WERI-Rb-1 (cell line): ENCODE measurements around the gene RPS6KC1.
"Not testable (repeated sequence)": the region's sequence is repeated elsewhere in the genome, so short reads cannot be mapped to it uniquely, and the experiment has no call there.

ENCODE experiments used
- DNase-seq: peaks from one replicate; pipeline ENCODE4 v3.0.0-alpha.2; 2020
- H3K27ac ChIP-seq: fragments of 250-450 bp; sonication (Bioruptor Pico); 2 replicates; pipeline ENCODE4 v1.5.1; 2020; ENCODE audit warnings: mild to moderate bottlenecking, moderate library complexity
- H3K27me3 ChIP-seq: fragments of 250-450 bp; sonication (Bioruptor Pico); 2 replicates; pipeline ENCODE4 v1.5.1; 2021; ENCODE audit warnings: mild to moderate bottlenecking, low read depth, moderate library complexity; ENCODE audit not compliant: insufficient read depth, severe bottlenecking
- H3K36me3 ChIP-seq: fragments of 250-450 bp; sonication (Bioruptor Pico); 2 replicates; pipeline ENCODE4 v1.5.1; 2020; ENCODE audit warnings: mild to moderate bottlenecking, moderate library complexity
- H3K4me3 ChIP-seq: 2 replicates; pipeline ENCODE4 v1.5.1; 2011; ENCODE audit warnings: low read depth, mild to moderate bottlenecking, control low read depth, low read length
- H3K9me3 ChIP-seq: fragments of 250-450 bp; sonication (Bioruptor Pico); 2 replicates; pipeline ENCODE4 v1.5.1; 2021; ENCODE audit warnings: mild to moderate bottlenecking, moderate library complexity; ENCODE audit not compliant: severe bottlenecking
- TF ChIP-seq, protein P1 (sequence below): IDR thresholded peaks from 2 replicates; pipeline ENCODE4 v1.5.1; 2011; ENCODE audit warnings: low read depth, mild to moderate bottlenecking, control low read depth, inconsistent platforms, low read length

RPS6KC1 gene

DNA sequence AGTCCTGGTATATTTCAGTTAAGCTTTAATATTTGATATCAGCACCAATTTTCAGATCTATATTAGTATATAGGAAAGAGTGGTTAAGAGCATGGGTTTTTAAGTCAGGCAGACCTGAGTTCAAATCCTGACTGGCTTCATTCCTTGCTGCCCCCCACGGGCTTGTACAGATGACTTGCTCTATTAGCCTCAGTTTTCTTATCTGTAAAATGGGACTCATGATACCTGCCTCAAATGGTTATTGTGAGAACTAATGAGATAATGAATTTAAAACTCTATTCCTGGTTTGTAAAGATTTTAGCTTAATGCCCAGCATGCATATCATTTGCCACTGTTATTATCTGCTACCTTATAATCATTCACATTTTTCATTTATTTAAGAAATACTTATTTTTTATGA lies 264.5 kb downstream of the RPS6KC1 start:
- no peak for DNase-seq
- TF ChIP-seq, protein P1, sequence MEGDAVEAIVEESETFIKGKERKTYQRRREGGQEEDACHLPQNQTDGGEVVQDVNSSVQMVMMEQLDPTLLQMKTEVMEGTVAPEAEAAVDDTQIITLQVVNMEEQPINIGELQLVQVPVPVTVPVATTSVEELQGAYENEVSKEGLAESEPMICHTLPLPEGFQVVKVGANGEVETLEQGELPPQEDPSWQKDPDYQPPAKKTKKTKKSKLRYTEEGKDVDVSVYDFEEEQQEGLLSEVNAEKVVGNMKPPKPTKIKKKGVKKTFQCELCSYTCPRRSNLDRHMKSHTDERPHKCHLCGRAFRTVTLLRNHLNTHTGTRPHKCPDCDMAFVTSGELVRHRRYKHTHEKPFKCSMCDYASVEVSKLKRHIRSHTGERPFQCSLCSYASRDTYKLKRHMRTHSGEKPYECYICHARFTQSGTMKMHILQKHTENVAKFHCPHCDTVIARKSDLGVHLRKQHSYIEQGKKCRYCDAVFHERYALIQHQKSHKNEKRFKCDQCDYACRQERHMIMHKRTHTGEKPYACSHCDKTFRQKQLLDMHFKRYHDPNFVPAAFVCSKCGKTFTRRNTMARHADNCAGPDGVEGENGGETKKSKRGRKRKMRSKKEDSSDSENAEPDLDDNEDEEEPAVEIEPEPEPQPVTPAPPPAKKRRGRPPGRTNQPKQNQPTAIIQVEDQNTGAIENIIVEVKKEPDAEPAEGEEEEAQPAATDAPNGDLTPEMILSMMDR = no peak
- Histone ChIP-seq H3K36me3 (no peaks in the 10 kb centered on the region), H3K27ac (no peak overlapping the region), H3K9me3 (no peaks in the 10 kb centered on the region), H3K27me3 (no peaks in the 10 kb centered on the region), H3K4me3 (no peak overlapping the region)

DNA sequence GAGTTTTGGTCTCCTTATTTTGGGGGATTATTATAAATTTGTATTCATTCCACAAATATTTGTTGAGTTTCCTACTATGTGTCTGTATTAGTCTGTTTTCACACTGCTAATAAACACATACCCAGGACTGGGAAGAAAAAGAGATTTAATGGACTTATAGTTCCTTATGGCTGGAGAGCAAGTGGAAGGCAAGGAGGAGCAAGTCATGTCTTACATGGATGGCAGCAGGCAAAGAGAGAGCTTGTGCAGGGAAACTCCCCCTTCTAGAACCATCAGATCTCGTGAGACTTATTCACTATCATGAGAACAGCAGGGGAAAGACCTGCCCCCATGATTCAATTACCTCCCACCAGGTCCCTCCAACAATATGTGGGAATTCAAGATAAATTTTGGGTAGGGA lies 267.4 kb downstream of the RPS6KC1 start:
- not testable (repeated sequence) for DNase-seq, H3K36me3 ChIP-seq, H3K9me3 ChIP-seq, H3K27me3 ChIP-seq, H3K4me3 ChIP-seq, H3K27ac ChIP-seq

GRCh38 chr1:213320191-213320870 lies 269.3 kb downstream of the RPS6KC1 start:
- no peak overlapping the region for H3K4me3 ChIP-seq
- TF ChIP-seq, protein P1 = no peak
- no peak for DNase-seq
- no peaks in the 10 kb centered on the region for H3K27me3 ChIP-seq
- H3K27ac ChIP-seq = no peak overlapping the region
- no peaks in the 10 kb centered on the region for H3K36me3 ChIP-seq
- H3K9me3 ChIP-seq = no peaks in the 10 kb centered on the region
